ENCODE data around the gene IFNAR1.
A peak's percentile ranks its signal among the peaks of the same experiment; 100 is the strongest.
"Not testable (repeated sequence)": the region's sequence is repeated elsewhere in the genome, so short reads cannot be mapped to it uniquely, and the experiment has no call there.

Gene IFNAR1

DNA sequence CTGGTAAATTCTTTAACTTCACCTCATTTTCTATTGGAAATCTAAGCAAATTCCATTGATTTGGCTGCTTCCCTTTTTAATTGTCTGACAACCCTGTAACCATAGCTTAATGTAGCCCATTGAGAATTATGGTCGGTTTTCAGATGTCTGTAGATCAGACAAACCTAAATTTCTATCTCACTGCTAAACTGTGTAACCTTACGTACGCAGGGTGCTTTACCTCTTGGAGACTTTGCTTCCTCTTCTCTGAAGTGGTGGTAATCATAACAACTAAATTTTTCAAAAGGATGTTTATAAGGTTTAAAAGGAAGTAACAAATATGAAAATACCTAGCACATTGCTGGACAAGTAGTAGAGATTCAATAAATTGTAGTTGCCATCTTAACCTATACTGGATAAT is 25.9 kb downstream of the IFNAR1 start:
- 97% methylated on average over 2 of the region's 3 CpGs for WGBS
- peaks cover 50% of the 10 kb centered on the region for H3K36me3 ChIP-seq (ENCODE audit: insufficient read depth, low read length)

DNA sequence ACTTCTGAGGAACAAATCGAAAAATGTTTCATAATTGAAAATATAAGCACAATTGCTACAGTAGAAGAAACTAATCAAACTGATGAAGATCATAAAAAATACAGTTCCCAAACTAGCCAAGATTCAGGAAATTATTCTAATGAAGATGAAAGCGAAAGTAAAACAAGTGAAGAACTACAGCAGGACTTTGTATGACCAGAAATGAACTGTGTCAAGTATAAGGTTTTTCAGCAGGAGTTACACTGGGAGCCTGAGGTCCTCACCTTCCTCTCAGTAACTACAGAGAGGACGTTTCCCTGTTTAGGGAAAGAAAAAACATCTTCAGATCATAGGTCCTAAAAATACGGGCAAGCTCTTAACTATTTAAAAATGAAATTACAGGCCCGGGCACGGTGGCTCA is 30.6 kb downstream of the IFNAR1 start:
- 94% methylated on average over 5 of the region's 6 CpGs for WGBS
- Histone ChIP-seq H3K36me3 (ENCODE audit: insufficient read depth, low read length) (peaks cover 47% of the 10 kb centered on the region), H3K9ac (ENCODE audit: low read depth, low read length) (no peak overlapping the region), H3K4me1 (ENCODE audit: insufficient read depth, low read length) (no peaks in the 10 kb centered on the region), H3K4me3 (ENCODE audit: low read length) (no peak overlapping the region), H3K9me3 (ENCODE audit: insufficient read depth, low read depth, low read length) (no peaks in the 10 kb centered on the region), H3K27me3 (ENCODE audit: insufficient read depth, low read length) (no peaks in the 10 kb centered on the region), H3K27ac (ENCODE audit: low read depth, low read length) (no peak overlapping the region)

More for the DNA sequence above, 25.9 kb downstream of the IFNAR1 start:
- no peak overlapping the region for H3K27ac ChIP-seq (ENCODE audit: low read depth, low read length)
- no peaks in the 10 kb centered on the region for H3K27me3 ChIP-seq (ENCODE audit: insufficient read depth, low read length)
- no peaks in the 10 kb centered on the region for H3K4me1 ChIP-seq (ENCODE audit: insufficient read depth, low read length)
- H3K9me3 ChIP-seq (ENCODE audit: insufficient read depth, low read depth, low read length), result no peaks in the 10 kb centered on the region
- H3K4me3 ChIP-seq (ENCODE audit: low read length), result no peak overlapping the region
- H3K9ac ChIP-seq (ENCODE audit: low read depth, low read length), result no peak overlapping the region

GRCh38 chr21:33355996-33356395 is 31.2 kb downstream of the IFNAR1 start:
- Histone ChIP-seq H3K36me3 (ENCODE audit: insufficient read depth, low read length) (peaks cover 41% of the 10 kb centered on the region), H3K9me3 (ENCODE audit: insufficient read depth, low read depth, low read length) (no peaks in the 10 kb centered on the region), H3K27ac (ENCODE audit: low read depth, low read length) (no peak overlapping the region), H3K4me3 (ENCODE audit: low read length) (no peak overlapping the region), H3K9ac (ENCODE audit: low read depth, low read length) (no peak overlapping the region), H3K27me3 (ENCODE audit: insufficient read depth, low read length) (no peaks in the 10 kb centered on the region), H3K4me1 (ENCODE audit: insufficient read depth, low read length) (no peaks in the 10 kb centered on the region)
- WGBS, result 95% methylated on average over 11 of the region's 11 CpGs

- Histone ChIP-seq H3K9me3 (ENCODE audit: insufficient read depth, low read depth, low read length) (no peaks in the 10 kb centered on the region), H3K27me3 (ENCODE audit: insufficient read depth, low read length) (no peaks in the 10 kb centered on the region), H3K27ac (ENCODE audit: low read depth, low read length) (no peak overlapping the region), H3K36me3 (ENCODE audit: insufficient read depth, low read length) (peaks cover 34% of the 10 kb centered on the region), H3K4me3 (ENCODE audit: low read length) (no peak overlapping the region), H3K4me1 (ENCODE audit: insufficient read depth, low read length) (peaks cover 5% of the 10 kb centered on the region), H3K9ac (ENCODE audit: low read depth, low read length) (no peak overlapping the region)
- 93% methylated on average over 8 of the region's 8 CpGs for WGBS
Observed at GRCh38 chr21:33357177-33357576, 32.4 kb downstream of the IFNAR1 start.

DNA sequence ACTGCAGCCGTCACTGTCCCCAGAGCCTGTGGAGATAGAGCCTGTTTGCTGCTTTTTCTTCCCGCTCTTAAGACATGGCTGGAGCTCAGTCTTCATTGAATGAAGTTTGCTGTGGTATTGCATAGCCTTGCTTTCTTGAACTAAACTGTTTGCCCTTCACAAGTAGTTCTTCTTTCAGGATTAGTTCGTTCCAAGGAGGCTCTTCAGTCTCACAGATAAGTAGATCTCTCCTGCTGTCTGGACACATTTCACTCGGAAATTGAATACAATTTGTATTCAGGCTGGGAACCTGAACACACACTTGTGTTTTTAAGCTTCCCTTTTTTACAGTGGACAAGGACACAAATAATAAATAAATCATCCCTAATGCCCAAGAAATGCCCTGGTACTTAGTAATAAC is 34.7 kb downstream of the IFNAR1 start:
- peaks cover 11% of the 10 kb centered on the region for H3K4me1 ChIP-seq (ENCODE audit: insufficient read depth, low read length)
- H3K9ac ChIP-seq (ENCODE audit: low read depth, low read length), result no peak overlapping the region
- H3K27me3 ChIP-seq (ENCODE audit: insufficient read depth, low read length), result no peaks in the 10 kb centered on the region
- peaks cover 24% of the 10 kb centered on the region for H3K36me3 ChIP-seq (ENCODE audit: insufficient read depth, low read length)
- no peaks in the 10 kb centered on the region for H3K9me3 ChIP-seq (ENCODE audit: insufficient read depth, low read depth, low read length)
- WGBS, result 91% methylated on average over 4 of the region's 4 CpGs
- no peak overlapping the region for H3K27ac ChIP-seq (ENCODE audit: low read depth, low read length)
- H3K4me3 ChIP-seq (ENCODE audit: low read length), result no peak overlapping the region

DNA sequence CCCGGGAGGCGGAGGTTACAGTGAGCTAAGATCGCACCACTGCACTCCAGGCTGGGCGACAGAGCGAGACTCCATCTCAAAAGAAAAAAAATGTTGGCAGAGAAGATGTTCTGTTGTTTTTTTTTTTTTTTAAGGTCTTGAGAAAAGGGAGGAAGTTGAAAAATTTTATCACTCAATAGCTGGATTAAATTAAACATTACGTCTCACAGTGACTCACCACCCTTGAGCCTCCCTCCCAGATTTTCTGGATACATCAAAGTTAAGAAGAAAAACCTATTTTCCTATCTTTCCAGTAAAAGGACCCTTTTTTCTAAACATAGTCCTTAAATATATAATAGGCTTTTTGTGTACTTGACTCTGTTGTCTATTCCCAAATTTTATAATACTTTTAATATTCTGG is 35.5 kb downstream of the IFNAR1 start:
- H3K27me3 ChIP-seq (ENCODE audit: insufficient read depth, low read length), result no peaks in the 10 kb centered on the region
- 95% methylated on average over 6 of the region's 6 CpGs for WGBS
- no peaks in the 10 kb centered on the region for H3K9me3 ChIP-seq (ENCODE audit: insufficient read depth, low read depth, low read length)
- H3K9ac ChIP-seq (ENCODE audit: low read depth, low read length), result no peak overlapping the region
- H3K36me3 ChIP-seq (ENCODE audit: insufficient read depth, low read length), result peaks cover 16% of the 10 kb centered on the region
- H3K27ac ChIP-seq (ENCODE audit: low read depth, low read length), result no peak overlapping the region
- H3K4me1 ChIP-seq (ENCODE audit: insufficient read depth, low read length), result peaks cover 11% of the 10 kb centered on the region
- H3K4me3 ChIP-seq (ENCODE audit: low read length), result no peak overlapping the region

DNA sequence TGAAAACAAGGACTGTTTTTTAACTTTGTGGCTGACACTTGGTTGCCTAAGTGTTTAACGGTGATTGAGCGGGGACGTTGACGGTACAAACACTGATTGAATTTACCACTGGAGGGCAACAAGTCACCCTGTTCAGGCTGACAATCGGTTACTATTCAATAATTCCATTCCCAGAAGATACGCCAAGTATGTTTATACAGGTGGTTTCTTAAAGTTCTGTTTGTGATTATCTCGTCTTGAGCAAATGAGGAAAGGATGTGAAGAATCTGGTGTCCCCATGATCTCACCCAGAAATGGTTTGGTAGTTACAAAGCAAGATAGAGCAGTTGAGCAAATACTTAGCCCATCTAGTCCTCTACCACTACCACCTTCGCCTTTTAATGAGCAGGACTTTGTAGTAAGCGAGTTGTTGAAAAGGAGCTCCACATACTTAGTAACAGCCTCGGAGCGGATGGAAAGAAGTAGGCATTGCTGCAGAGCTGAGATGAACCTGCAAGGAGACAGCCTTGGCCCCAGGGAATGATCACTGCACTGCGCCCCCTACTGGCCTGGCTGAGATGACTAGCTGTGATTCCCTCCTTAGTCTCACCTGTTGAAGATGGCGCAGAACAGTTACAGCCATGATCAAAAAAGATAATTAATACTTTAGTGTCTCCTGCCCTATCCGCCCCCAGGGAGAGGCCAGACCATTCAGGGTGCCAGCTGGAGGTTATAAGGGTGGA is 36.3 kb downstream of the IFNAR1 start:
- Histone ChIP-seq H3K27ac (ENCODE audit: low read depth, low read length) (no peak overlapping the region), H3K36me3 (ENCODE audit: insufficient read depth, low read length) (peaks cover 9% of the 10 kb centered on the region), H3K9me3 (ENCODE audit: insufficient read depth, low read depth, low read length) (0 out of 2 replicates have a peak, but pooled peaks cover 1% of the 10 kb centered on the region), H3K4me3 (ENCODE audit: low read length) (no peak overlapping the region), H3K4me1 (ENCODE audit: insufficient read depth, low read length) (peaks cover 11% of the 10 kb centered on the region), H3K27me3 (ENCODE audit: insufficient read depth, low read length) (no peaks in the 10 kb centered on the region), H3K9ac (ENCODE audit: low read depth, low read length) (no peak overlapping the region)
- 68% methylated on average over 12 of the region's 14 CpGs for WGBS

GRCh38 chr21:33362044-33362555 is 37.3 kb downstream of the IFNAR1 start:
- 61% methylated on average over 12 of the region's 12 CpGs for WGBS
- Histone ChIP-seq H3K9ac (ENCODE audit: low read depth, low read length) (peak overlapping the region; percentile 57), H3K36me3 (ENCODE audit: insufficient read depth, low read length) (no peaks in the 10 kb centered on the region), H3K4me1 (ENCODE audit: insufficient read depth, low read length) (peaks cover 11% of the 10 kb centered on the region), H3K27ac (ENCODE audit: low read depth, low read length) (peak overlapping the region; percentile 66), H3K9me3 (ENCODE audit: insufficient read depth, low read depth, low read length) (peaks cover 11% of the 10 kb centered on the region), H3K27me3 (ENCODE audit: insufficient read depth, low read length) (no peaks in the 10 kb centered on the region), H3K4me3 (ENCODE audit: low read length) (peak overlapping the region; percentile 17)

- H3K9ac ChIP-seq (ENCODE audit: low read depth, low read length); H3K4me3 ChIP-seq (ENCODE audit: low read length); H3K27me3 ChIP-seq (ENCODE audit: insufficient read depth, low read length); H3K27ac ChIP-seq (ENCODE audit: low read depth, low read length); H3K36me3 ChIP-seq (ENCODE audit: insufficient read depth, low read length): not testable (repeated sequence)
- Histone ChIP-seq H3K4me1 (ENCODE audit: insufficient read depth, low read length) (peaks cover 11% of the 10 kb centered on the region), H3K9me3 (ENCODE audit: insufficient read depth, low read depth, low read length) (peaks cover 26% of the 10 kb centered on the region)
- 85% methylated on average over 10 of the region's 10 CpGs for WGBS
Observed at GRCh38 chr21:33363911-33364609, 39.3 kb downstream of the IFNAR1 start.

GRCh38 chr21:33364830-33365229 is 40.1 kb downstream of the IFNAR1 start:
- no peaks in the 10 kb centered on the region for H3K27me3 ChIP-seq (ENCODE audit: insufficient read depth, low read length)
- no peak overlapping the region for H3K4me3 ChIP-seq (ENCODE audit: low read length)
- peaks cover 11% of the 10 kb centered on the region for H3K4me1 ChIP-seq (ENCODE audit: insufficient read depth, low read length)
- H3K27ac ChIP-seq (ENCODE audit: low read depth, low read length), result no peak overlapping the region
- WGBS, result 97% methylated on average over 5 of the region's 5 CpGs
- H3K9me3 ChIP-seq (ENCODE audit: insufficient read depth, low read depth, low read length), result peaks cover 33% of the 10 kb centered on the region
- H3K36me3 ChIP-seq (ENCODE audit: insufficient read depth, low read length), result no peaks in the 10 kb centered on the region
- H3K9ac ChIP-seq (ENCODE audit: low read depth, low read length), result no peak overlapping the region

DNA sequence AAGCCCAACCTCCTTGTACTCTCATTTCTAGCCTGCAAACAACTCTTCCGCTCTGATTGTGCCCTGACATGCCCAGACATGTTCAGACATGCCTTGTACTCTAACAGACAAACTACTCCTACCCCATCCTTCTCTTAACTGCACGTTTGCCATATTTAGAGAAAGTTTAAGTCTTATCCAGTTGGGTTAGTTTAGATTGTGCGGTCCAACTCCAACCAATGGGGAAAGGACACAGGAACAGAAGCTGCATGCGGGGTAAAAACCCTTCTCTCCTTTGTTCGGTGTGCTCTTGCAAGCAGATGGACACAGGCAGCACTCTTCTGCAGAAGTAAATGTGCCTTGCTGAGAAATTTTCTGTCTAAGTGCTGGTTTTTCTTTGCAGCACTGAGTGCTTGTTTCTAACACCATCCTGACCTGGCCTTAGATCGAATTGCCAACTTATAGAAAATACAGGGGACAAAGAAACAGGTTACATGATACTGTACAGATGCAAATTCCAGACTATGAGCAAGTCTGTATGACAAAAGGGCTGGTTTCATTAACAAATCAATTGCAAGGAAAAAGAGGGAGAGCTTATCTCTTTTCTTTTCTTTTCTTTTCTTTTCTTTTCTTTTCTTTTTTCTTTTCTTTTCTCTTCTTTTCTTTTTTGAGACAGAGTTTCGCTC is 42.7 kb downstream of the IFNAR1 start:
- Histone ChIP-seq H3K36me3 (ENCODE audit: insufficient read depth, low read length) (no peaks in the 10 kb centered on the region), H3K4me1 (ENCODE audit: insufficient read depth, low read length) (peaks cover 3% of the 10 kb centered on the region), H3K9me3 (ENCODE audit: insufficient read depth, low read depth, low read length) (peaks cover 38% of the 10 kb centered on the region), H3K9ac (ENCODE audit: low read depth, low read length) (no peak overlapping the region), H3K27ac (ENCODE audit: low read depth, low read length) (no peak overlapping the region), H3K27me3 (ENCODE audit: insufficient read depth, low read length) (no peaks in the 10 kb centered on the region), H3K4me3 (ENCODE audit: low read length) (no peak overlapping the region)
- WGBS, result 91% methylated on average over 7 of the region's 7 CpGs
